HEK293T (cell line): ENCODE measurements around the gene MYO18B.

Source experiments
- CTCF ChIA-PET: fragments of 350-600 bp; formaldehyde crosslinking; extraction: SDS; loops from one replicate; lab custom pipeline; 2021; ENCODE audit warnings: antibody characterized with exemption, inconsistent platforms; lab: Yijun Ruan, JAX
- POLR2A ChIA-PET: fragments of 350-600 bp; formaldehyde crosslinking; extraction: SDS; loops from one replicate; lab custom pipeline; 2020; ENCODE audit warnings: antibody characterized with exemption, inconsistent platforms; lab: Yijun Ruan, JAX
- DNase-seq: peaks from one replicate; pipeline ENCODE4 v3.0.0; 2012; ENCODE audit warnings: mixed read lengths; ENCODE audit errors: extremely low spot score
- ARNT ChIP-seq: fragments of 450-650 bp; IDR thresholded peaks from 2 replicates; pipeline ENCODE4 v1.6.1; 2017; ENCODE audit warnings: mild to moderate bottlenecking
- BHLHE40 ChIP-seq: fragments of 450-650 bp; IDR thresholded peaks from 2 replicates; pipeline ENCODE4 v1.6.1; 2016; ENCODE audit warnings: mild to moderate bottlenecking, moderate library complexity, borderline replicate concordance
- CTBP1 ChIP-seq: fragments of 450-650 bp; IDR thresholded peaks from 2 replicates; pipeline ENCODE4 v1.6.1; 2016; ENCODE audit warnings: borderline replicate concordance
- ELF4 ChIP-seq: fragments of 450-650 bp; IDR thresholded peaks from 2 replicates; pipeline ENCODE4 v1.6.1; 2017; ENCODE audit warnings: antibody characterized with exemption
- FOXA1 ChIP-seq: fragments of 450-650 bp; IDR thresholded peaks from 2 replicates; pipeline ENCODE4 v1.6.1; 2016; ENCODE audit warnings: mild to moderate bottlenecking
- FOXK2 ChIP-seq: fragments of 450-650 bp; IDR thresholded peaks from 2 replicates; pipeline ENCODE4 v1.6.1; 2016; ENCODE audit warnings: mild to moderate bottlenecking
- FOXM1 ChIP-seq: fragments of 450-650 bp; IDR thresholded peaks from 2 replicates; pipeline ENCODE4 v1.6.1; 2017; ENCODE audit warnings: mild to moderate bottlenecking, borderline replicate concordance
- HDGF ChIP-seq: fragments of 450-650 bp; IDR thresholded peaks from 2 replicates; pipeline ENCODE4 v1.6.1; 2017; ENCODE audit warnings: antibody characterized with exemption, borderline replicate concordance
- L3MBTL2 ChIP-seq: fragments of 450-650 bp; conservative IDR thresholded peaks from 2 replicates; pipeline ENCODE4 v1.6.1; 2016; ENCODE audit warnings: mild to moderate bottlenecking
- LEF1 ChIP-seq: fragments of 450-650 bp; IDR thresholded peaks from 2 replicates; pipeline ENCODE4 v1.6.1; 2017; ENCODE audit warnings: mild to moderate bottlenecking, borderline replicate concordance
- NFRKB ChIP-seq: fragments of 450-650 bp; IDR thresholded peaks from 2 replicates; pipeline ENCODE4 v1.6.1; 2016; ENCODE audit warnings: mild to moderate bottlenecking, moderate library complexity
- PKNOX1 ChIP-seq: fragments of 450-650 bp; IDR thresholded peaks from 2 replicates; pipeline ENCODE4 v1.6.1; 2016
- SP1 ChIP-seq: fragments of 450-650 bp; IDR thresholded peaks from 2 replicates; pipeline ENCODE4 v1.6.1; 2017
- SUZ12 ChIP-seq: fragments of 450-650 bp; IDR thresholded peaks from 2 replicates; pipeline ENCODE4 v1.6.1; 2016; ENCODE audit warnings: mild to moderate bottlenecking
- TARDBP ChIP-seq: fragments of 450-650 bp; IDR thresholded peaks from 2 replicates; pipeline ENCODE4 v1.6.1; 2016
- ZNF384 ChIP-seq: fragments of 450-650 bp; IDR thresholded peaks from 2 replicates; pipeline ENCODE4 v1.6.1; 2016

Gene MYO18B

GRCh38 chr22:25757686-25758085, 15.7 kb downstream of the MYO18B start:
- ChIA-PET CTCF (no interaction called here), POLR2A (no interaction called here)
- TF ChIP-seq BHLHE40, result no peak
- no peak for TF ChIP-seq FOXA1
- TF ChIP-seq CTBP1, result no peak
- no peak for TF ChIP-seq TARDBP
- no peak for TF ChIP-seq HDGF
- no peak for TF ChIP-seq ARNT
- no peak for TF ChIP-seq ELF4
- TF ChIP-seq SUZ12, result no peak
- no peak for DNase-seq

DNA sequence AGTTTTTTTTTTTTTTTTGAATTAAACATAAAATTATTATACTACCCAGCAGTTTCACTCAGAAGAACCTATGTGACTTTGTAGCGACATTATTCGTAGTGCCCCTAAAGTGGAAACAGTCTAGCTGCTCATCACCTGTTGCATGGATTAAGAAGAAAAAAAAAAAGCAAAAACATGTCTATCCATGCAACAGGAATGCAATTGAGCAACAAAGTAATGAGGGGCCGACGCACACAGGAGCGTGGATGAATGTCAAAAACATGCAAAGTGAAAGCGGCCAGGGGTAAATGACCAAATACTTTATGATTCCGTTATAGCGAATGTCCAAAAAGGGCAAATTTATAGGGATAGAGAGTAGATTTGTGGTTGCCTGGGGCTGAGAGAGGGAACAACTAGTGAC, 16.3 kb downstream of the MYO18B start:
- ChIA-PET POLR2A (no interaction called here), CTCF (no interaction called here)
- TF ChIP-seq LEF1 (no peak), ELF4 (no peak), ZNF384 (no peak), FOXA1 (no peak), SUZ12 (no peak)
- no peak for DNase-seq

- POLR2A ChIA-PET, result no interaction called here
- DNase-seq, result no peak
- CTCF ChIA-PET, result interaction anchor here (0.5 kb wide), 1 partner anchor 51 kb away, joined by 3 read pairs; no protein-coding TSS in a partner anchor
- TF ChIP-seq FOXM1, result no peak
- no peak for TF ChIP-seq TARDBP
- TF ChIP-seq FOXA1, result no peak
- no peak for TF ChIP-seq ELF4
- no peak for TF ChIP-seq BHLHE40
- no peak for TF ChIP-seq ZNF384
- no peak for TF ChIP-seq L3MBTL2
- TF ChIP-seq HDGF, result no peak
- TF ChIP-seq SUZ12, result no peak
- no peak for TF ChIP-seq PKNOX1
- no peak for TF ChIP-seq FOXK2
- TF ChIP-seq ARNT, result no peak
These were observed 17.8 kb downstream of the MYO18B start for GRCh38 chr22:25759825-25760231.

- POLR2A ChIA-PET, result no interaction called here
- CTCF ChIA-PET, result no interaction called here
- DNase-seq, result no peak
- TF ChIP-seq SP1 (no peak), FOXM1 (no peak), ZNF384 (no peak), ARNT (no peak), FOXA1 (no peak), FOXK2 (no peak), NFRKB (no peak), LEF1 (no peak), ELF4 (no peak), L3MBTL2 (no peak), SUZ12 (no peak), CTBP1 (no peak), BHLHE40 (no peak)
These were observed 18.3 kb downstream of the MYO18B start for GRCh38 chr22:25760294-25760693.

DNA sequence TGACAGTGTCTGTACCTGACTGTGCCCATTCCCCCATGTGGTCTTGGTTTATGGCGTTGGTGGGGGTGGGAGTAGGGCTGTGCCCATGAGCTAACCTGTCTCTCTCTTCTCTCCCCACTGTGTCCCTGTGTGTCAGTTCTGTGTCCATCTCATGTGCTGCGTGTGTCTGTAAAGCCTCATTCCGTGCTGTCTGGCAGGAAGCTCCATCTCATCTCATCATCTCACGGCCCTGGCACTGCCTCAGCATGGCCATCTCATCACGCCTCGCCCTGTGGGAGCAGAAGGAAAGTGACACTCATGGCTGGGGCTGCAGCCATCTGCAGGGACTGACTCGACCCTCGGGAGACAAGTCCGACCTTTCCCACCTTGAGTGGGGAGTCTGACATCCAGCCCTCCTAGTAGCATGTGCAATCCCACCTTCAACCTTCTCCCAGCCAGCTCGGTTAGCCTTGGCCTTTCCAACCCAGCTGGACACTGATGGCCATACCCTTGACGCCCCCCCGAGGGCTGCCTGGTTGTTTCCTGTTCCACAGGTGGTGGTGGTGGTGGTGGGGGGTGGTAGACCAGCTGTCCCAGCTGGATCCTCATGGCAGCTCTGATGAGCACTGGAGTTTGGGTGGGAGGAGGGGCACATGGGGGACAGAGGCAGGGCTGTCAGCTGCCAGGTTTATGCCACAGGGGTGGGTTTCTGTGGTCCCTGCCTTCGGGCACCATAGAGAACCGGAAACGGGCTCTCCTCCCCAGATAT, 19.0 kb downstream of the MYO18B start:
- CTCF ChIA-PET, result no interaction called here
- POLR2A ChIA-PET, result no interaction called here
- no peak for TF ChIP-seq LEF1
- no peak for TF ChIP-seq FOXA1
- TF ChIP-seq L3MBTL2, result no peak
- no peak for TF ChIP-seq SUZ12
- TF ChIP-seq ARNT, result no peak
- no peak for TF ChIP-seq SP1
- no peak for TF ChIP-seq FOXM1
- no peak for TF ChIP-seq NFRKB
- TF ChIP-seq CTBP1, result no peak
- no peak for TF ChIP-seq BHLHE40
- no peak for DNase-seq

GRCh38 chr22:25762147-25762546, 20.2 kb downstream of the MYO18B start:
- POLR2A ChIA-PET, result no interaction called here
- no peak for TF ChIP-seq ELF4
- TF ChIP-seq PKNOX1, result no peak
- no peak for TF ChIP-seq ARNT
- no peak for TF ChIP-seq ZNF384
- TF ChIP-seq L3MBTL2, result no peak
- TF ChIP-seq FOXK2, result no peak
- no peak for TF ChIP-seq LEF1
- no peak for TF ChIP-seq HDGF
- no peak for TF ChIP-seq TARDBP
- no peak for TF ChIP-seq CTBP1
- TF ChIP-seq NFRKB, result no peak
- no peak for TF ChIP-seq FOXA1
- TF ChIP-seq SP1, result no peak
- no peak for TF ChIP-seq FOXM1
- no peak for TF ChIP-seq SUZ12
- no peak for TF ChIP-seq BHLHE40
- CTCF ChIA-PET, result no interaction called here
- no peak for DNase-seq
